Activated CD4-positive, alpha-beta T cell treated with anti-CD3 and anti-CD28 coated beads for 24 hours (primary cell): ENCODE data around the gene CXADR.

Source experiments
- DNase-seq, 2 donors: peaks; one replicate each; pipeline ENCODE4 v3.0.0-alpha.2; 2020; ENCODE audit warnings: low read depth in 2 of 2

Gene CXADR

DNA sequence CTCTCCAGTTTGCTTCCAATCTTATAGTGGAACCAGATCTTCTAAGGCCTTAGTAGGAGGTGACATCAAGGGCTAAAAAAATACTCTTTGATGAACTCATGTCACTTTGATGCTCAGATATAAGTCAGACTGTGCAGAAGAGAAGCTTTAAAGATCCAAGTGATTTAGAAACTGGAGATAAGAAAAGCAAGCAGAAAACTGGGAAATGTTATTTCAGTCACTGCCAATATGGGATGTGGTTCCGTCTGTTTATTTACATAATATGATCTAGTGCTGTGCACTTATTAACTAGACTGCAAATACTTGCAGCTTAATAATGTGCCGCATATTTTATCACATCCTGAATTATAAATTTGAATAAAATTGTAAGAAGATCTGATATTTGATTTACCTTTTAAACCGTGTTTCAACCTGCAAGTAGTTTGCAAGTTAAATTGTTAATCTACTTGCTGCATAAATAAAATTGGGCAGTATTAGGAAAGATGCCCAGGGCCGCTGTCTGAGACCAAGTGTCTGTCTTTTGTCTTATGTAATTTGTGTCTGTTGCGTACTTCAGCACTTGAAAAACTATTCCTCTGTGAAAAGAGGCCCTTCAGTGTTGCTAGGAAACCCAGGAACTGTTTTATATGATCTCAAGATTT, 29.6 kb downstream of the CXADR start:
- DNase-seq: no peak

GRCh38 chr21:17545007-17545406, 32.2 kb downstream of the CXADR start:
- no peak for DNase-seq

- no peak for DNase-seq
Measured at GRCh38 chr21:17548262-17548661, 35.4 kb downstream of the CXADR start.

GRCh38 chr21:17550671-17551308, 37.9 kb downstream of the CXADR start:
- no peak for DNase-seq

DNA sequence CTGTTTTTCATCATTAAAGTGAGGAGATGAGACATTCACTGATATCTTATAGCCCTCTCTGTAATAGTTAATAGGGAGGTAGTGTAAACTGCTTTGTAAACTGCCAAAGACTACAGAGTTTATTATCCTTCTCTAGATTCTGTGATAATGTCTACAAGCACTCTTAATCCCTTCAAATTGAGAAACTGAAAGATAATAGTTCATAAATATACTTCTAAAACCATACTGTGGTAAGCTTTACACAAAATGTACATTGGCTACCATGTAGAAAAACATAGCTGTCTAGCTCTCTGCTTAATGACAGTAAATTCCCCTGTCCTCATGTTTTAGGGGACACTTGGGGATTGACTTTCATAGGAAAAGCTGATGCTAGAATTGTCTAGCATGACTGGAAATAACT, 39.6 kb downstream of the CXADR start:
- no peak for DNase-seq

DNA sequence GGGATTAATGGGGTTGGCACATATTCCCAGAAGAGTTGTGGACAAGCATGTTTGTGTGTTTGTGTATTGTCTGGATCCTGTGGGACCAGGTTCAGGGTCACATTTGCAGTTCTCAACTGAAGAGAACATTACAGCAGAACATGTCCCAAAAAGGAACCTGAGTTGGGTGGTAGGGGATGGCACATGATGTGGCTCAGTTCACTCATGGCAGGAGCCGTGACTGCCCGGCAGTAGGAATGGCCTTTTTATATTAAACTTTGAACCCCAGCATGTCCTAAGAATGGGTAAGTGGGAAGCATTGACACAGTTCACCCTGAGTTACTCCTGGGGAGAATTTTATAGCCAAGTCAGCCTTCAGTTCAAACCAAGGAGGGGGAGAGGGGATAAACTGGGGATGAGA, 41.3 kb downstream of the CXADR start:
- DNase-seq: no peak

DNA sequence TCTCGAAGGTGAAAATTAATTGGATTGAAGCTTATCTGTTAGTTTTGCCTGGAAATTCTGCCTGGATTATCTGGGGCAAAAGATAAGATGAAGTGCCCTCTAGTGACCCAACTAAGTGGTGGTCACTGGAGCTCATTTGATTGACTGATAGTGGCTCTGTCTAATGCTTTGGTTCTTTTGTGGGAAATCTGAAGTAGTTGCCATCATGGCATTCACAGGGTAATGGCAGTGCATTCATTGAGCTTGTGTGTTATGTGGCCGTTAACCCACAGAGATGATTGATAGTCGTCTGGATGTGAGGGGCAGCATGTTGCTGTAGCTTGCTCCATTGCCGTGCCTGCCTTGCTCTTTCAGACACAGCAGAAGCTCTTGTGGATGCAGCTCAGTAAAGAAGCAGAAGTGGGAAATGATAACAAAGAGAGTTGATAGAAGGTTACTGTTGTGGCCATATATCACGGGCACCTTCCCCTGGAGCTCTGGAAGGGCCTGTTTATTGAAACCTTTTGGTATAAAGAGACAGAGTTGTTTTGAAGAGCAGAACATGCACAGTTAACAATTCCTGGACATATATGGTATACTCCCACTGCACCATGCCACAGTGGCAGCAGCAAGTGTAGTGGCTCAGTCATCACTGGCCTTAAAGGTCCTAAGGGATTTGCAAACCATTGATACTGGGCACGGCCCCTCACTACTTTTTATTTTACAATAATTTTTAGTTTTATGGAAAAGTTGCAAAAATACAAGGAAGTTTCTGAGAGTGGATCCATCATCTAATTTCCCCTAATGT, 42.0 kb downstream of the CXADR start:
- DNase-seq: no peak

GRCh38 chr21:17560377-17561025, 47.7 kb downstream of the CXADR start:
- DNase-seq: no peak

DNA sequence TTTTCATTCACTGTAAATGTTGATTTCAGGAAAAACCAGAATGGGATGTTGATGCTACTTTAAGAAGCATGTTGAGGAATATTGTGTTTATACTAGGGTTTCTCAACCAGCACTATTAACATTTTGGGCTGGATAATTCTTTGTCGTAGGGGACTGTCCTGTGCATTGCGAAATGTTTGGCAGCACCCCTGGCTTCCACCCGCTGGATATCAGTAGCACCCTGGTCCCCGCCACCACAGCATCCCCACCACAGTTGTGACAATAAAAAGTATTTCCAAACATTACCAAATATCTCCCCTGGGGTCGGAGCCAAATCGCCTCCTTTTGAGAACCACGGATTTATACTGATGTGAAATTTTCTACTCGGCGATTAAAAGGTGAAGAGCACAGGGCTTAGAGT, 57.9 kb downstream of the CXADR start:
- no peak for DNase-seq

GRCh38 chr21:17572431-17572830, 59.6 kb downstream of the CXADR start:
- DNase-seq: no peak

GRCh38 chr21:17575076-17575475, 62.2 kb downstream of the CXADR start:
- DNase-seq: no peak

GRCh38 chr21:17576080-17576835, 63.4 kb downstream of the CXADR start:
- DNase-seq: no peak

- no peak for DNase-seq
Measured at GRCh38 chr21:17577701-17578100, 64.9 kb downstream of the CXADR start.

DNA sequence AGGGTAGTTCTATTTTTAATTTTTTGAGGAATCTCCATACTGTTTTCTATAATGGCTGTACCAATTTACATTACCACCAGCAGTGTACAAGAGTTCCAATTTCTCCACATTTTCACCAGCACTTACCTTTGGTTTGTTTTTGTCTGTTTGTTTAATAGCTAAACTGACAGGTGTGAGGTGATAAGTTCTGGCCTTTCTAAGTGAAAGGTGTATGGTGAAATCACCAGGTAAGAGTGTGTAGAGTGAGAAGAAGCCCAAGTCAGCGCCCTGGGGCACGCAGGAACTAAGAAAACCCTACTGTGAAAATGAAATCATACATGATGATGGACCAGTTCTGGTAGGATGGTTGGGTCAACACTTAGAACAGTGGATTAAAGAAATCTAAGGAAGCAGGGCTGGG, 65.3 kb downstream of the CXADR start:
- DNase-seq: no peak

- DNase-seq: no peak
Measured at GRCh38 chr21:17578876-17579275, 66.0 kb downstream of the CXADR start.

- DNase-seq: no peak
Measured at GRCh38 chr21:17580319-17580718, 67.5 kb downstream of the CXADR start.

DNA sequence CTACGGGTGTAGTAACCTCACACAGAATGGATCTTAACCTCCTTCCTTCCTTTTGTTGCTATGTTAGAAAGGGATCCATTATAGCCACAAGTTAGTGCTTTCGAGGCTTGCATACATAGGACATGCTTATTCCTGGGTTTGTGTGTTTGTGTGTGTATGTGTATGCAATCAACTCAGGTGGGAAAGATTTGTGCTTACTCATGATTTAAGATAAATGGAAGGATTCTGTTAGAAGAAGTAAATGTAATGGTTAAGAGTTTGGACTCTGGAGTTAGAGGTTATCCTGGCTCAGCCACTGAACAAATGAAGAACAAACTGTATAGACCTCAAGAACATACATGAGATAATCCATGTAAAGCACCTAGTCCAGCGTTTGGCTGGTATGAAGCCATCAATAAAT, 71.1 kb downstream of the CXADR start:
- no peak for DNase-seq

- peak in 1 of 2 donors; percentile 14 for DNase-seq
Measured at GRCh38 chr21:17585875-17586450, 73.1 kb downstream of the CXADR start.

DNA sequence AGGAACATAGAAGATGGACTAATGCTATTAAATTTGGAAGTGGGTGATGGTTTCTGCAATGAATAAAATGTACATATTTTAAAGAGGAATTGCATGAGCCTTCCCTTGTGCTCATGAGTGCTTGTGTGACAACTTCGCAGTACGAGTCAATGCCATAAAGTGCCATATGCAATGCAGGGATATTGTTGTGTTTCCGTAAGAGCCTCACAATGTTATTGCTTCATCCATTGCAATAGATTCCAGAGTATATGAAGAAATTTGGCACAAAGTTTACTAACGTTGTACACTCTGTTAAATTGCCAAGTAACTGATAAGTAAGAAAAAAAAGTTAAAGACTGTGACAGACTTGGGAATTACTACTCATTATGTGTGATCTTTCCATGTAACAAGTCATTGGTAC, 77.6 kb downstream of the CXADR start:
- DNase-seq: no peak

DNA sequence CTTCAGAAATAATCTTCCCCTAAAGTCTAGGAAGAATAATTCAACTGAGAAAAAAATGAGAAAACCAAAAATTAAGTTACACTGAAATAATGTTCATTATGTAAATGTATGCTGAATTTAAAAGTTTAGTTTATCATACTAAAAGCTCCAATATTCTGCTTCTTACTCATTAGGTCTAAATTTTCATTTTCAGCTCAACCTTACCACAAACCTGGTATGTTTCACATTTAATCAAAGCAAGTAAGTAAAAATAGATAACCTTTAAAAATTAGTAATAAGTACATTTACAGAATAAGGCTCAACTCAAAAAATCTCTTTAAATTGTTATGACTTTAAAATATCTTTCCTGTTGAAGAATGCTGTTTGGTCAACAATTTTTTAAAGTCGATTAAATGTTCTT, 84.8 kb downstream of the CXADR start:
- DNase-seq: no peak

- no peak for DNase-seq
Measured at GRCh38 chr21:17598437-17598836, 85.6 kb downstream of the CXADR start.
